ENCODE data around the gene TOP2B.

TOP2B gene

DNA sequence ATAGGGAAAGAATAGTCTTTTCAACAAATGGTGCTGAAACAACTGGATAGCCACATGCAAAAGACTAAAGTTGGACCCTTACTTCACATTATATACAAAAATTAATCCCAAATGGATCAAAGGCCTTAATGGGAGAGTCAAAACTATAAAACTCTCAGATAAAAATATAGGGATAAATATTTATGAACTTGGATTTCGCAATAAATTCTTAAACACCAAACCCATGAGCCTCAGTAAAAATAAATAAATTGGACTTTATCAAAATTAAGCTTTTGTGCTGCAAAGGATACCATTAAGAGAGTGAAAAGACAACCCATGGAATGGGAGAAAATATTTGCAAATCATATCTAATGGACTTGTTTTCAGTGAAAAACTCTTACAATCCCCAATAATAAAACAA is 18.7 kb upstream of the TOP2B start:
- ChIA-PET POLR2A (no interaction called here), CTCF (no interaction called here)
- TF ChIP-seq ELF4 (IDR thresholded peaks at IDR 0.05), result no peak
- TF ChIP-seq TARDBP (IDR thresholded peaks at IDR 0.05), result no peak
- no peak for TF ChIP-seq SP1 (IDR thresholded peaks at IDR 0.05)
- TF ChIP-seq CTBP1 (IDR thresholded peaks at IDR 0.05; ENCODE audit: borderline replicate concordance), result no peak
- no peak for DNase-seq (ENCODE audit: extremely low spot score)

- POLR2A ChIA-PET, result interaction anchor here (1.1 kb wide), 1 partner anchor 103 kb away, joined by 3 read pairs; the partner anchor contains the start of gene NGLY1
- CTCF ChIA-PET, result no interaction called here
- TF ChIP-seq LEF1 (IDR thresholded peaks at IDR 0.05; ENCODE audit: borderline replicate concordance) (no peak), L3MBTL2 (conservative IDR thresholded peaks at IDR 0.05) (no peak), ZNF384 (IDR thresholded peaks at IDR 0.05) (no peak), FOXK2 (IDR thresholded peaks at IDR 0.05) (no peak), CTBP1 (IDR thresholded peaks at IDR 0.05; ENCODE audit: borderline replicate concordance) (no peak), FOXA1 (IDR thresholded peaks at IDR 0.05) (no peak), ELF4 (IDR thresholded peaks at IDR 0.05) (no peak), HDGF (IDR thresholded peaks at IDR 0.05; ENCODE audit: borderline replicate concordance) (no peak), FOXM1 (IDR thresholded peaks at IDR 0.05; ENCODE audit: borderline replicate concordance) (no peak)
- DNase-seq (ENCODE audit: extremely low spot score), result no peak
These were observed 15.1 kb upstream of the TOP2B start for GRCh38 chr3:25679642-25680302.

DNA sequence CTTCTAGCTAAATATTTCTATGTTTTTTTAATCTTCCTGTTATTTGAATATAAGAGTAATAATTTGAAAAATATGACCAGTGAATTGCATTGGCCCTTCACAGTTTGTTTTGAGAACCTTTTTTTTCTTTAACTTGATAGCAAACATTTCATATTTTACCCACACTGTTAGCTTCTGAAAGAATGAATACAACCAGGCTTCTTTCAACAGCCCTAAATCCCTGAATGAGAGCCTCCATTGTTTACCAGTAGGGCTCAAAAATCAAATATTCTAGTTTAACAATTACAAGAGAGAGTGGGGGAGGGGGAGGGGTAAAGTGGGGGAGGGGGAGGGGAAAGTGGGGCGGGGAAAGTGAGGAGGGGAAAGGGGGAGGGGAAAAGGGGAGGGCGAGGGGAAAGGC is 14.5 kb upstream of the TOP2B start:
- no peak for DNase-seq (ENCODE audit: extremely low spot score)
- TF ChIP-seq SP1 (IDR thresholded peaks at IDR 0.05), result no peak
- POLR2A ChIA-PET, result interaction anchor here (1.1 kb wide), 1 partner anchor 104 kb away, joined by 3 read pairs; the partner anchor contains the start of gene NGLY1
- CTCF ChIA-PET, result no interaction called here

DNA sequence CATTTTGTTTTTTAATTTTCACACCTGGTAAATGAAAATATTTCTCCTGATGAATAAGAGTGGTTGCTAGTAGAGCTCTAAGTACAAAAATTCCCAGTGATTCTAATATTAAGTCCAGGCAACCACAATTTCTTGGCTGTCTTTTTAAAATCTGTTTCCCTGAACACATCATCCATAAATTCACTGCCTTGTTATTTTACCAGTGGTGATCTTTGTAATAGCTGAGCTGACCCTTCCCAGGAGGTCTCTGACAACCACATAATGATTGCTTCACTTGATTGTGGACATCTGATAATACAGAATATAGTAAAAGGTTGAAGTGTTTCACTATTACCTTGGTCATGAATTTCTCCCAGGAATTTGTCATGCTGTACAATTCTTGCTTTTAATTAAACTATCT is 13.9 kb upstream of the TOP2B start:
- TF ChIP-seq ARNT (IDR thresholded peaks at IDR 0.05) (no peak), LEF1 (IDR thresholded peaks at IDR 0.05; ENCODE audit: borderline replicate concordance) (no peak), L3MBTL2 (conservative IDR thresholded peaks at IDR 0.05) (no peak), ELF4 (IDR thresholded peaks at IDR 0.05) (no peak), SUZ12 (IDR thresholded peaks at IDR 0.05) (no peak), TARDBP (IDR thresholded peaks at IDR 0.05) (no peak), SP1 (IDR thresholded peaks at IDR 0.05) (no peak), NFRKB (IDR thresholded peaks at IDR 0.05) (no peak), ZNF384 (IDR thresholded peaks at IDR 0.05) (no peak), FOXK2 (IDR thresholded peaks at IDR 0.05) (no peak), FOXM1 (IDR thresholded peaks at IDR 0.05; ENCODE audit: borderline replicate concordance) (no peak), HDGF (IDR thresholded peaks at IDR 0.05; ENCODE audit: borderline replicate concordance) (no peak), FOXA1 (IDR thresholded peaks at IDR 0.05) (no peak), BHLHE40 (IDR thresholded peaks at IDR 0.05; ENCODE audit: borderline replicate concordance) (no peak), CTBP1 (IDR thresholded peaks at IDR 0.05; ENCODE audit: borderline replicate concordance) (no peak)
- TF ChIP-seq, protein P1, sequence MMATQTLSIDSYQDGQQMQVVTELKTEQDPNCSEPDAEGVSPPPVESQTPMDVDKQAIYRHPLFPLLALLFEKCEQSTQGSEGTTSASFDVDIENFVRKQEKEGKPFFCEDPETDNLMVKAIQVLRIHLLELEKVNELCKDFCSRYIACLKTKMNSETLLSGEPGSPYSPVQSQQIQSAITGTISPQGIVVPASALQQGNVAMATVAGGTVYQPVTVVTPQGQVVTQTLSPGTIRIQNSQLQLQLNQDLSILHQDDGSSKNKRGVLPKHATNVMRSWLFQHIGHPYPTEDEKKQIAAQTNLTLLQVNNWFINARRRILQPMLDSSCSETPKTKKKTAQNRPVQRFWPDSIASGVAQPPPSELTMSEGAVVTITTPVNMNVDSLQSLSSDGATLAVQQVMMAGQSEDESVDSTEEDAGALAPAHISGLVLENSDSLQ (IDR thresholded peaks at IDR 0.05), result no peak
- POLR2A ChIA-PET, result interaction anchor here (1.1 kb wide), 1 partner anchor 105 kb away, joined by 3 read pairs; the partner anchor contains the start of gene NGLY1
- CTCF ChIA-PET, result interaction anchor here (0.6 kb wide), 1 partner anchor 623 kb away, joined by 3 read pairs; no protein-coding TSS in a partner anchor
- DNase-seq (ENCODE audit: extremely low spot score), result no peak

- CTCF ChIA-PET, result no interaction called here
- DNase-seq (ENCODE audit: extremely low spot score), result no peak
These were observed 12.4 kb upstream of the TOP2B start for GRCh38 chr3:25677121-25677520.

GRCh38 chr3:25674670-25675069 is 10.0 kb upstream of the TOP2B start:
- no peak for DNase-seq (ENCODE audit: extremely low spot score)
- POLR2A ChIA-PET, result no interaction called here
- no peak for TF ChIP-seq L3MBTL2 (conservative IDR thresholded peaks at IDR 0.05)
- TF ChIP-seq SUZ12 (IDR thresholded peaks at IDR 0.05), result no peak
- no peak for TF ChIP-seq LEF1 (IDR thresholded peaks at IDR 0.05; ENCODE audit: borderline replicate concordance)
- TF ChIP-seq NFRKB (IDR thresholded peaks at IDR 0.05), result no peak
- no peak for TF ChIP-seq HDGF (IDR thresholded peaks at IDR 0.05; ENCODE audit: borderline replicate concordance)
- TF ChIP-seq ZNF384 (IDR thresholded peaks at IDR 0.05), result no peak
- TF ChIP-seq BHLHE40 (IDR thresholded peaks at IDR 0.05; ENCODE audit: borderline replicate concordance), result no peak
- no peak for TF ChIP-seq ELF4 (IDR thresholded peaks at IDR 0.05)
- TF ChIP-seq SP1 (IDR thresholded peaks at IDR 0.05), result no peak
- TF ChIP-seq, protein P1 (IDR thresholded peaks at IDR 0.05), result no peak
- CTCF ChIA-PET, result no interaction called here

More at GRCh38 chr3:25677121-25677520, 12.4 kb upstream of the TOP2B start:
- TF ChIP-seq NFRKB (IDR thresholded peaks at IDR 0.05), result no peak
- TF ChIP-seq HDGF (IDR thresholded peaks at IDR 0.05; ENCODE audit: borderline replicate concordance), result no peak
- POLR2A ChIA-PET, result no interaction called here

DNA sequence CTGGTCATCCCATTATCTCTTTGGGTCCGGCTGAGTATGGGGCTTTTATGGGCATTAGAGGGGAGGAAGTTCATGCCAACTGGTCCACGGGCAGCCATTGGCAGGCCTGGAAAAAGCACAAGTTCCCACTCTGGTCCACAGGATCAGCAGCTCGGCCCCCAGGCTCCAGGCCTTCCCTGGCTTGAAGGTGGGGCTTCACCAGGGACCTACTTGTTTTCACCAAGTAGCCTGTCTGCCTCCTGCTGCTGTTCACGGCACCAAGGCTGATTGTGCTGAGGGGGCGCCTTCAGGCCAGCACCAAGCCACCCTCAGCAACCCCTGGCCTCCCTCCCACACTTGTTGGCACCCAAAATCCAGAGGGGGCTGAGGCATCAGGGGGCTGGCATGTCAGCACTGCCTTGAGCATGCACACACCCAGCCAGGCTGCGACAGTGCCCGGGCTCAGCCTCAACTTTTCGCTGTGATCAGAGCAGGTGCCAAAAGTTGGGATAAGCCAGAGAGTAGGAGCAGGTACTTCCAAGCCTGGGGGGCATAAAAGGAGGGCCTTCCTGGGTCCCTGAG is 9.1 kb upstream of the TOP2B start:
- DNase-seq (ENCODE audit: extremely low spot score), result no peak
- no peak for TF ChIP-seq TARDBP (IDR thresholded peaks at IDR 0.05)
- no peak for TF ChIP-seq SUZ12 (IDR thresholded peaks at IDR 0.05)
- no peak for TF ChIP-seq ZNF384 (IDR thresholded peaks at IDR 0.05)
- no peak for TF ChIP-seq HDGF (IDR thresholded peaks at IDR 0.05; ENCODE audit: borderline replicate concordance)
- TF ChIP-seq NFRKB (IDR thresholded peaks at IDR 0.05), result no peak
- TF ChIP-seq FOXA1 (IDR thresholded peaks at IDR 0.05), result no peak
- TF ChIP-seq CTBP1 (IDR thresholded peaks at IDR 0.05; ENCODE audit: borderline replicate concordance), result no peak
- TF ChIP-seq FOXK2 (IDR thresholded peaks at IDR 0.05), result no peak
- no peak for TF ChIP-seq FOXM1 (IDR thresholded peaks at IDR 0.05; ENCODE audit: borderline replicate concordance)
- no peak for TF ChIP-seq SP1 (IDR thresholded peaks at IDR 0.05)
- no peak for TF ChIP-seq LEF1 (IDR thresholded peaks at IDR 0.05; ENCODE audit: borderline replicate concordance)
- no peak for TF ChIP-seq BHLHE40 (IDR thresholded peaks at IDR 0.05; ENCODE audit: borderline replicate concordance)
- no peak for TF ChIP-seq L3MBTL2 (conservative IDR thresholded peaks at IDR 0.05)
- TF ChIP-seq, protein P1 (IDR thresholded peaks at IDR 0.05), result no peak
- TF ChIP-seq ARNT (IDR thresholded peaks at IDR 0.05), result no peak
- no peak for TF ChIP-seq ELF4 (IDR thresholded peaks at IDR 0.05)
- POLR2A ChIA-PET, result no interaction called here
- CTCF ChIA-PET, result no interaction called here
